Activated CD8-positive, alpha-beta T cell treated with anti-CD3 and anti-CD28 coated beads for 36 hours (primary cell): ENCODE results near the gene GIMAP8. TPM values are rescaled to one million over a fixed set of nuclear protein-coding genes. Genes with fewer than 3 reads are reported as not detected.

Experiments
- ATAC-seq: fragments of 200-7000 bp; cut with Tn5 transposase; one replicate; pipeline ENCODE4 v1.10.0; 2021; ENCODE audit warnings: mild to moderate bottlenecking, moderate library complexity
- CTCF ChIA-PET: fragments of 350-600 bp; sonication (Branson Sonifier 250); formaldehyde crosslinking; loops from one replicate; lab custom pipeline; 2021; ENCODE audit warnings: antibody characterized with exemption; lab: Charles Lee
- POLR2A ChIA-PET: fragments of 350-600 bp; sonication (Branson Sonifier 250); formaldehyde crosslinking; loops from one replicate; lab custom pipeline; 2021; ENCODE audit warnings: antibody characterized with exemption; lab: Charles Lee
- DNase-seq: peaks from one replicate; pipeline ENCODE4 v3.0.0-alpha.2; 2020
- H3K27ac Mint-ChIP-seq: one replicate; pipeline ENCODE4 v1.8.0; 2021; ENCODE audit warnings: mild to moderate bottlenecking, mixed read lengths
- H3K27me3 Mint-ChIP-seq: one replicate; pipeline ENCODE4 v1.8.0; 2021; ENCODE audit warnings: mixed read lengths
- H3K36me3 Mint-ChIP-seq: one replicate; pipeline ENCODE4 v1.8.0; 2021; ENCODE audit warnings: low read depth, mixed read lengths
- H3K4me1 Mint-ChIP-seq: one replicate; pipeline ENCODE4 v1.8.0; 2021; ENCODE audit warnings: low read depth, mixed read lengths
- H3K4me3 Mint-ChIP-seq: one replicate; pipeline ENCODE4 v1.8.0; 2021; ENCODE audit warnings: mild to moderate bottlenecking, moderate library complexity, mixed read lengths
- H3K9me3 Mint-ChIP-seq: one replicate; pipeline ENCODE4 v1.8.0; 2021; ENCODE audit warnings: mixed read lengths
- intact Hi-C: fragments of 100-400 bp; cut with micrococcal nuclease; formaldehyde crosslinking; loops from one replicate; pipeline ENCODE4 v1.10.0; 2022
- total RNA-seq, 2 experiments: library from RNA; stranded (reverse); gene quantifications; one replicate each; pipeline ENCODE4 v1.2.3, GENCODE V29; 2021
- TF ChIP-seq, protein P1 (sequence below): fragments of 200-600 bp; IDR thresholded peaks from one replicate; pipeline ENCODE4 v1.8.0; 2022; ENCODE audit warnings: antibody characterized with exemption, mild to moderate bottlenecking

Gene GIMAP8
- total RNA-seq, 2 experiments from 2014 or later, result 8.6 to 8.7 TPM

DNA sequence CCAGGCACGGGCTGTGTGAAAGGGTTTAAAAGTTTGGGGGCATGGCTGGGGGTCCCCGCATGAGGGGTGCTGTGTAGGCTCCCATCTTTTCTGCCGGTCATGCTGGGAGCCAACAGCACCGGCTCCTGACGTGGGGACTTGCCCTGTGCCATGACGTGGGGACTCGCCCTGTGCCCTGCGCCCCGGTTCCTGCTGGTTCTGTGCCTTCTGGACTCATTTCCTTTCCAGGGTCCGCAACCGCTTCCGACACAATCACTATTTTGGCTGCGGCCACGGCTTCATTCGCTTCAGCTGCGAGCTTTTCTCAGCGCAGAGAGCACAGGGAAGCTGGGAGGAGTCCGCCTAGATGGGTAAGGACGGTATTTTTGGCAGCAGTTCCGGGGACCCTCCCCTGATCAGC lies 7.6 kb upstream of the GIMAP8 start:
- no peak overlapping the region for H3K4me3 Mint-ChIP-seq
- no peaks in the 10 kb centered on the region for H3K27me3 Mint-ChIP-seq
- ChIA-PET CTCF (no interaction called here), POLR2A (interaction anchor here (0.6 to 1.3 kb wide), 3 partner anchors 36 to 273 kb away, joined by 3 read pairs; partner anchors contain the start of gene GIMAP1)
- peaks cover 10% of the 10 kb centered on the region for H3K36me3 Mint-ChIP-seq
- peaks cover 13% of the 10 kb centered on the region for H3K9me3 Mint-ChIP-seq
- ATAC-seq (no peak), DNase-seq (no peak)
- intact Hi-C loops, result no loop called here
- TF ChIP-seq, protein P1, sequence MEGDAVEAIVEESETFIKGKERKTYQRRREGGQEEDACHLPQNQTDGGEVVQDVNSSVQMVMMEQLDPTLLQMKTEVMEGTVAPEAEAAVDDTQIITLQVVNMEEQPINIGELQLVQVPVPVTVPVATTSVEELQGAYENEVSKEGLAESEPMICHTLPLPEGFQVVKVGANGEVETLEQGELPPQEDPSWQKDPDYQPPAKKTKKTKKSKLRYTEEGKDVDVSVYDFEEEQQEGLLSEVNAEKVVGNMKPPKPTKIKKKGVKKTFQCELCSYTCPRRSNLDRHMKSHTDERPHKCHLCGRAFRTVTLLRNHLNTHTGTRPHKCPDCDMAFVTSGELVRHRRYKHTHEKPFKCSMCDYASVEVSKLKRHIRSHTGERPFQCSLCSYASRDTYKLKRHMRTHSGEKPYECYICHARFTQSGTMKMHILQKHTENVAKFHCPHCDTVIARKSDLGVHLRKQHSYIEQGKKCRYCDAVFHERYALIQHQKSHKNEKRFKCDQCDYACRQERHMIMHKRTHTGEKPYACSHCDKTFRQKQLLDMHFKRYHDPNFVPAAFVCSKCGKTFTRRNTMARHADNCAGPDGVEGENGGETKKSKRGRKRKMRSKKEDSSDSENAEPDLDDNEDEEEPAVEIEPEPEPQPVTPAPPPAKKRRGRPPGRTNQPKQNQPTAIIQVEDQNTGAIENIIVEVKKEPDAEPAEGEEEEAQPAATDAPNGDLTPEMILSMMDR, result no peak
- H3K4me1 Mint-ChIP-seq, result peaks cover 33% of the 10 kb centered on the region
- no peak overlapping the region for H3K27ac Mint-ChIP-seq

GRCh38 chr7:150443793-150444540 lies 6.5 kb upstream of the GIMAP8 start:
- peaks cover 13% of the 10 kb centered on the region for H3K9me3 Mint-ChIP-seq
- DNase-seq (no peak), ATAC-seq (no peak)
- ChIA-PET CTCF (no interaction called here), POLR2A (interaction anchor here (1.3 kb wide), 1 partner anchor 272 kb away, joined by 3 read pairs; the partner anchor contains the start of gene GIMAP1)
- TF ChIP-seq, protein P1, result no peak
- no peak overlapping the region for H3K4me3 Mint-ChIP-seq
- H3K27ac Mint-ChIP-seq, result no peak overlapping the region
- H3K27me3 Mint-ChIP-seq, result no peaks in the 10 kb centered on the region
- intact Hi-C loops, result no loop called here
- peaks cover 10% of the 10 kb centered on the region for H3K36me3 Mint-ChIP-seq
- peaks cover 43% of the 10 kb centered on the region for H3K4me1 Mint-ChIP-seq

- intact Hi-C loops, result no loop called here
- TF ChIP-seq, protein P1, result no peak
- Mint-ChIP-seq H3K36me3 (peaks cover 10% of the 10 kb centered on the region), H3K9me3 (peaks cover 13% of the 10 kb centered on the region), H3K4me3 (no peak overlapping the region), H3K4me1 (peaks cover 45% of the 10 kb centered on the region), H3K27me3 (no peaks in the 10 kb centered on the region), H3K27ac (no peak overlapping the region)
- no peak for DNase-seq
- no peak for ATAC-seq
- POLR2A ChIA-PET, result interaction anchor here (1.1 kb wide), 2 partner anchors 13 to 31 kb away, joined by 3 to 5 read pairs; no protein-coding TSS in a partner anchor
- CTCF ChIA-PET, result interaction anchor here (6.5 kb wide), 1 partner anchor 309 kb away, joined by 93 read pairs; no protein-coding TSS in a partner anchor
These were observed 5.6 kb upstream of the GIMAP8 start for GRCh38 chr7:150444674-150445365.

DNA sequence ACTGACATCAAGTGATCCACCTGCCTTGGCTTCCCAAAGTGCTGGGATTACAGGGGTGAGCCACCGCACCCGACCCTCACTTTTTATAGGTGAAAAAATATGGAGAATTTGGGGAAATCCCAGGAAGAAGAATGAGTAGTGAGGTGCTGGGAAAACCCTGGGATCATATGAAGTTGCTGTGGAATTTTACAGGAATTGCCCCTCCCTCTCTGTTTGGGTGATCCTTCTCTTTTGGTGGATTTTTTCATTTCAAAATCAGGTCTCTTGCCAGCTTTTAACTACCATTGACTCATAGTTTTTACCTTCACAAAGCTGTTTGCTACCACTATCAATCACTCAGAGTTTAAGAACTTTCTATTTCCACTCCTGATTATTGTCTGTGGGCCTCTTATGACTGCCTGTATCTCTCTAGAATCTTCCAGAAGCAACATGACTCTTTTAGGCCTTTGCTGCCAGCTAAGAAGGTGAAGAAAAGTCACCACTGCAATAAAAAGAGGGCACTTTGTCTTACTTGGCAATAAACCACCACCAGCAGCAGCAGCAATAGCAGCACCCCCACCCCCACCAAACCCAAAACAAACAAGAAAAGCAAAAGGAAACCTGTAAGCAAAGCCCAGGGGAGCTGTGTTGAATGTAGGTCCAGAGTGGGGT lies 4.0 kb upstream of the GIMAP8 start:
- ATAC-seq (no peak), DNase-seq (peak; percentile 38)
- peaks cover 42% of the 10 kb centered on the region for H3K4me1 Mint-ChIP-seq
- ChIA-PET CTCF (interaction anchor here (0.8 to 6.5 kb wide), 5 partner anchors 25 to 308 kb away, joined by 3 to 93 read pairs (median 3); partner anchors contain the start of gene GIMAP7), POLR2A (interaction anchor here (0.8 to 1.1 kb wide), 7 partner anchors 14 to 418 kb away, joined by 3 to 5 read pairs (median 3); partner anchors contain the start of gene GIMAP7)
- no peak overlapping the region for H3K4me3 Mint-ChIP-seq
- intact Hi-C loops, result no loop called here
- TF ChIP-seq, protein P1, result no peak
- peak overlapping the region; percentile 58 for H3K27ac Mint-ChIP-seq
- peaks cover 9% of the 10 kb centered on the region for H3K36me3 Mint-ChIP-seq
- H3K9me3 Mint-ChIP-seq, result peaks cover 10% of the 10 kb centered on the region
- no peaks in the 10 kb centered on the region for H3K27me3 Mint-ChIP-seq
